Frontal cortex (tissue), 4 donors: ENCODE measurements around the gene DUSP7. TPM values are rescaled to one million over a fixed set of nuclear protein-coding genes. Genes with fewer than 3 reads are reported as not detected.

Experiments
- DNase-seq, 2 donors: peaks; one replicate each; pipeline ENCODE4 v3.0.0; 2012; ENCODE audit warnings: low spot score in 2 of 2
- FAIRE-seq: peaks from 2 replicates; lab custom pipeline; 2012; peaks lifted over from hg19 to GRCh38; lab: Jason Lieb, UNC
- total RNA-seq: library from RNA; depleted of rRNA; stranded (reverse); fragments of >200 nt; gene quantifications from one replicate; pipeline ENCODE4 v1.2.3, GENCODE V29; 2014
- donor health status: control.
- donor health status: control.
- donor health status: control.

The DUSP7 gene
- total RNA-seq, 1 donor from 2014 or later, result 8.6 TPM

GRCh38 chr3:52086976-52087663 lies 30.7 kb upstream of the DUSP7 start:
- FAIRE-seq (no peak), DNase-seq (no peak)

GRCh38 chr3:52086461-52086860 lies 30.1 kb upstream of the DUSP7 start:
- DNase-seq (no peak), FAIRE-seq (no peak)

- DNase-seq, result no peak
These were observed 29.4 kb upstream of the DUSP7 start for GRCh38 chr3:52085681-52086282.

GRCh38 chr3:52084954-52085680 lies 28.7 kb upstream of the DUSP7 start:
- DNase-seq (no peak), FAIRE-seq (no peak)

More at GRCh38 chr3:52085681-52086282, 29.4 kb upstream of the DUSP7 start:
- no peak for FAIRE-seq

GRCh38 chr3:52084216-52084945 lies 28.0 kb upstream of the DUSP7 start:
- FAIRE-seq (no peak), DNase-seq (no peak)

GRCh38 chr3:52083556-52084087 lies 27.3 kb upstream of the DUSP7 start:
- no peak for DNase-seq
- FAIRE-seq, result no peak

GRCh38 chr3:52082951-52083350 lies 26.6 kb upstream of the DUSP7 start:
- DNase-seq (no peak), FAIRE-seq (no peak)

GRCh38 chr3:52080830-52081719 lies 24.7 kb upstream of the DUSP7 start:
- DNase-seq, result no peak
- FAIRE-seq, result no peak

- DNase-seq (no peak), FAIRE-seq (no peak)
These were observed 23.6 kb upstream of the DUSP7 start for GRCh38 chr3:52079958-52080357.

- DNase-seq, result no peak
- no peak for FAIRE-seq
These were observed 22.6 kb upstream of the DUSP7 start for GRCh38 chr3:52078781-52079560.

GRCh38 chr3:52077925-52078324 lies 21.6 kb upstream of the DUSP7 start:
- FAIRE-seq (no peak), DNase-seq (no peak)

- DNase-seq, result no peak
These were observed 20.8 kb upstream of the DUSP7 start for GRCh38 chr3:52076896-52077780.

GRCh38 chr3:52073490-52073889 lies 17.1 kb upstream of the DUSP7 start:
- DNase-seq (no peak), FAIRE-seq (no peak)

More at GRCh38 chr3:52076896-52077780, 20.8 kb upstream of the DUSP7 start:
- FAIRE-seq, result no peak

- FAIRE-seq (no peak), DNase-seq (no peak)
These were observed 16.1 kb upstream of the DUSP7 start for GRCh38 chr3:52072471-52072870.

GRCh38 chr3:52072020-52072419 lies 15.6 kb upstream of the DUSP7 start:
- DNase-seq, result no peak
- FAIRE-seq, result no peak

GRCh38 chr3:52070724-52071621 lies 14.6 kb upstream of the DUSP7 start:
- no peak for DNase-seq
- no peak for FAIRE-seq
